NB4 (cell line): Measurements from ENCODE around the gene ANKRD11.
A peak's percentile ranks its signal among the peaks of the same experiment; 100 is the strongest.
"Not testable (repeated sequence)": the region's sequence is repeated elsewhere in the genome, so short reads cannot be mapped to it uniquely, and the experiment has no call there.

ENCODE experiments used
- DNase-seq: peaks from one replicate; pipeline ENCODE4 v3.0.0; 2010; ENCODE audit warnings: low read depth
- H3K4me3 ChIP-seq: one replicate; pipeline ENCODE4 v1.5.1; 2011; ENCODE audit warnings: mild to moderate bottlenecking, low read depth, low read length, moderate library complexity
- MYC ChIP-seq: IDR thresholded peaks from 2 replicates; pipeline ENCODE4 v1.6.1; 2011; ENCODE audit warnings: low read depth, low read length
- POLR2A ChIP-seq: IDR thresholded peaks from 2 replicates; pipeline ENCODE4 v1.6.1; 2011; ENCODE audit warnings: mild to moderate bottlenecking; ENCODE audit not compliant: insufficient read length; ENCODE audit errors: extremely low read depth
- TF ChIP-seq, protein P1 (sequence below): IDR thresholded peaks from one replicate; pipeline ENCODE4 v1.5.1; 2012; ENCODE audit warnings: low read depth, low read length
- TF ChIP-seq, protein P2 (sequence below): IDR thresholded peaks from 2 replicates; pipeline ENCODE4 v1.6.1; 2011; ENCODE audit warnings: low read depth, low read length

The ANKRD11 gene

DNA sequence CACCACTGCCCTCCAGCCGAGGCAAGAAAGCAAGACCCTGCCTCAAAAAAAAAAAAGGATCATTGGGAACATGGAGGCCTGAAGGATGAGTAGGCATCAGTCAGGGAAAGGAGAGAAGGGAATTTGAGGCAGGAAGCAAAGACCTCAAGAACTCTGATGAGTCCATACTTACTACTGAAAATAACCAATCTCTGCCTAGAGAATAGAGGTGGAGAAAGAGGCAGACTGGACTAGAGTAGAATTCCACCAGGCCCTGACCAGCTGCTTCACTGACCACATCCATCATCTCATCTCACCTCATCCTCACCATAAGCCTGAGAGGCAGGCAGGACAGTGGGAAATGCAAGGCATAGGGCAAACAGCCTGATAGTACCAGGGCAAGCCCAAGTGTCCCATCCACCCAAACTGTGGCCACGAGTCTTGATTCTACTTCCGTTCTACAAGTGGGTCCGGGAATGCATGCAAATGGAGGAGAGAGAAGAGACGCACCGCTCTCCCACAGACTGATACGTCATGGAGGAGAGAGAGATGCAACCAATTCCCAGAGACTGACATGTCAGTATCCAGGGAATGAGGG lies 17.1 kb downstream of the ANKRD11 start:
- DNase-seq, result no peak
- no peak for TF ChIP-seq MYC
- TF ChIP-seq POLR2A, result no peak
- TF ChIP-seq, protein P1, sequence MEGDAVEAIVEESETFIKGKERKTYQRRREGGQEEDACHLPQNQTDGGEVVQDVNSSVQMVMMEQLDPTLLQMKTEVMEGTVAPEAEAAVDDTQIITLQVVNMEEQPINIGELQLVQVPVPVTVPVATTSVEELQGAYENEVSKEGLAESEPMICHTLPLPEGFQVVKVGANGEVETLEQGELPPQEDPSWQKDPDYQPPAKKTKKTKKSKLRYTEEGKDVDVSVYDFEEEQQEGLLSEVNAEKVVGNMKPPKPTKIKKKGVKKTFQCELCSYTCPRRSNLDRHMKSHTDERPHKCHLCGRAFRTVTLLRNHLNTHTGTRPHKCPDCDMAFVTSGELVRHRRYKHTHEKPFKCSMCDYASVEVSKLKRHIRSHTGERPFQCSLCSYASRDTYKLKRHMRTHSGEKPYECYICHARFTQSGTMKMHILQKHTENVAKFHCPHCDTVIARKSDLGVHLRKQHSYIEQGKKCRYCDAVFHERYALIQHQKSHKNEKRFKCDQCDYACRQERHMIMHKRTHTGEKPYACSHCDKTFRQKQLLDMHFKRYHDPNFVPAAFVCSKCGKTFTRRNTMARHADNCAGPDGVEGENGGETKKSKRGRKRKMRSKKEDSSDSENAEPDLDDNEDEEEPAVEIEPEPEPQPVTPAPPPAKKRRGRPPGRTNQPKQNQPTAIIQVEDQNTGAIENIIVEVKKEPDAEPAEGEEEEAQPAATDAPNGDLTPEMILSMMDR, result no peak
- TF ChIP-seq, protein P2, sequence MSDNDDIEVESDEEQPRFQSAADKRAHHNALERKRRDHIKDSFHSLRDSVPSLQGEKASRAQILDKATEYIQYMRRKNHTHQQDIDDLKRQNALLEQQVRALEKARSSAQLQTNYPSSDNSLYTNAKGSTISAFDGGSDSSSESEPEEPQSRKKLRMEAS, result no peak
- no peak overlapping the region for H3K4me3 ChIP-seq

DNA sequence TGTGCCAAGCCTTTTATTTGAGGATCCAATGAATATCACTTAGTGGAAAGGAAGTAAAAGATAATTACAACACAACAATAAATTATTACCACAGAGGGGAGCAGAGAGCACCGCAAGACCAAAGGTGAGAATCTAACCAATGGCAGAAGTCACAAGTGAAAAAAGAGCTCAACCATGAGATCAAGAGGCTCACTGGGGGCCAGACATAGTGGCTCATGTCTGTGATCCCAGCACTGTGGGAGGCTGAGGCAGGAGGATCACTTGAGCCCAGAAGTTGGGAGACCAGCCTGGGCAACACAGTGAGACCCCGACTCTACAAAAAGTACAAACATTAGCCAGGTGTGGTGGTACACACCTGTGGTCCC lies 17.7 kb downstream of the ANKRD11 start:
- peak; percentile 35 for DNase-seq
- H3K4me3 ChIP-seq, result no peak overlapping the region
- TF ChIP-seq, protein P1, result no peak
- TF ChIP-seq, protein P2, result no peak
- no peak for TF ChIP-seq POLR2A
- no peak for TF ChIP-seq MYC

DNA sequence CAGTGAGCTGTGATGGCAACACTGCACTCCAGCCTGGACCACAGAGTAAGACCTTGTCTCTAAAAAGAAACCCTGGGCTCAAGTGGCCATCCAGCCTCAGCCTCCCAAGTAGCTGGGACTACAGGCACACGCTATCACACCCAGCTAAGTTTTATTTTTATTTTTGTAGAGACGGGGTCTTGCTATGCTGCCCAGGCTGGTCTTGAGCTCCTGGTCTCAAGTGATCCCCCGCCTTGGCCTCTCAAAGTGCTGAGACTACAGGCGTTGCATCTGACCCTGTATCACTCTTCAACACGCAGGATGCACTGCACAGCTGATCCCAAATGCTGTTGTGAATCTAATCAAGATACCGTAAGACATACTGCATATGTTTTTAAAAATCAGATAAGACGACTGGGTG lies 23.0 kb downstream of the ANKRD11 start:
- no peak overlapping the region for H3K4me3 ChIP-seq
- no peak for DNase-seq
- TF ChIP-seq, protein P1, result no peak
- TF ChIP-seq POLR2A (no peak), MYC (no peak)
- TF ChIP-seq, protein P2, result no peak

DNA sequence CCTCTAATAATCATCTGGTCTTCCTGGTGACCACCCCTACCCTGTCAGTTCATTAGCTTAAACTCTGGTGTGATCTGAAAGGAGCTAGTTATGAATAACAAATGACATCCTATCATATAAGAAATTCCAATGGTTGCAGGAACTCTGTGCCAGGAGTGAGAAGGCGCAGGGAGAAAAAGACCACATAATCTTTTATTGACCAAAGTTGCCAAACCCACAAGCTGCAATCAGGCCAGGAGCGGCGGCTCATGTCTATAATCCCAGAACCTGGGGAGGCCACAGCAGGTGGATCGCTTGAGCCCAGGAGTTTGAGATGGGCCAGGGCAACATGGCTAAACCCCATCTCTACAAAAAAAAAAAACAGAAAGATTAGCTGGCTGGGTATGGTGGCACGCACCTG lies 23.4 kb downstream of the ANKRD11 start:
- DNase-seq, result no peak
- TF ChIP-seq, protein P2, result no peak
- no peak for TF ChIP-seq MYC
- TF ChIP-seq POLR2A, result no peak
- TF ChIP-seq, protein P1, result no peak
- no peak overlapping the region for H3K4me3 ChIP-seq

DNA sequence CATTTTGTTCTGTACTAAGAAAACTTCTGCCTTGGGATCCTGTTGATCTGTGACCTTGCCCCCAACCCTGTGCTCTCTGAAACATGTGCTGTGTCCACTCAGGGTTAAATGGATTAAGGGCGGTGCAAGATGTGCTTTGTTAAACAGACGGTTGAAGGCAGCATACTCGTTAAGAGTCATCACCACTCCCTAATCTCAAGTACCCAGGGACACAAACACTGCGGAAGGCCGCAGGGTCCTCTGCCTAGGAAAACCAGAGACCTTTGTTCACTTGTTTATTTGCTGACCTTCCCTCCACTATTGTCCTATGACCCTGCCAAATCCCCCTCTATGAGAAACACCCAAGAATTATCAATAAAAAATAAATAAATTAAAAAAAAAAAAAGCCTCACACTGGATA lies 27.0 kb downstream of the ANKRD11 start:
- H3K4me3 ChIP-seq, DNase-seq: not testable (repeated sequence)

DNA sequence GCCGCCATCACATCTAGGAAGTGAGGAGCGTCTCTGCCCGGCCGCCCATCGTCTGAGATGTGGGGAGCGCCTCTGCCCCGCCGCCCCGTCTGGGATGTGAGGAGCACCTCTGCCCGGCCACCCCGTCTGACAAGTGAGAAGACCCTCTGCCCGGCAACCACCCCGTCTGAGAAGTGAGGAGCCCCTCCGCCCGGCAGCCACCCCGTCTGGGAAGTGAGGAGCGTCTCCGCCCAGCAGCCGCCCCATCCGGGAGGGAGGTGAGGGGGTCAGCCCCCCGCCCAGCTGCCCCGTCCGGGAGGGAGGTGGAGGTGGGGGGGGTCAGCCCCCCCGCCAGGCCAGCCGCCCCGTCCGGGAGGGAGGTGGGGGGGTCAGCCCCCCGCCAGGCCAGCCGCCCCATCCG lies 27.7 kb downstream of the ANKRD11 start:
- not testable (repeated sequence) for DNase-seq, H3K4me3 ChIP-seq

DNA sequence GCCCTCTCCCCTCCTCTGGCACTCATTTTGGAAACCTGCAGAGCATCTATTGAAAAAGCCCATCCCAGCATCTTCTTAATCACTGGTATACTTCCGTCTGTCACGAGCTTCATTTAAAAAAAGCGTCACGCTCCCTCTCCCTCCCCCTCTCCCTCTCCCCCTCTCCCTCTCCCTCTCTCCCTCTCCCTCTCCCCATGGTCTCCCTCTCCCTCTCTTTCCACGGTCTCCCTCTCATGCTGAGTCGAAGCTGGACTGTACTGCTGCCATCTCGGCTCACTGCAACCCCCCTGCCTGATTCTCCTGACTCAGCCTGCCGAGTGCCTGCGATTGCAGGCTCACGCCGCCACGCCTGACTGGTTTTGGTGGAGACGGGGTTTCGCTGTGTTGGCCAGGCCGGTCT lies 28.5 kb downstream of the ANKRD11 start:
- not testable (repeated sequence) for H3K4me3 ChIP-seq, DNase-seq

DNA sequence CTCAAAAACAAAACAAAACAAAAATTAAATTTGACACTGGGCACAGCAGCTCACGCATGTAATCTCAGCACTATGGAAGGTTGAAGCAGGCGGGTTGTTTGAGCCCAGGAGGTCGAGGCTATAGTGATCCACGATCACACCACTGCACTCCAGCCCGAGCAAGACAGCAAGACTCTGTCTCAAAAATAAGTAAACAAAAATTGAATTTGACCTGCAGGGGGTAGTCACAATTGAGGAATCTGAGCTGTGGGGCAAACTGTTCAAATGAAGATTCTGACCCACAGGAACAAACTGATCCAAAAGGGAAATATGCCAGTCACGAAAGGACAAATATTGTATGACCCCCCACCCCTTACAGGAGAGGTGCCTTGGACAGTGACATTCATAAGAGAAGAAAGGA lies 29.8 kb downstream of the ANKRD11 start:
- no peak overlapping the region for H3K4me3 ChIP-seq
- DNase-seq, result no peak
- TF ChIP-seq, protein P1, result no peak
- TF ChIP-seq MYC, result no peak
- TF ChIP-seq POLR2A, result no peak
- TF ChIP-seq, protein P2, result no peak
